ENCODE measurements around the gene LIG1. TPM values are rescaled to one million over a fixed set of nuclear protein-coding genes. Genes with fewer than 3 reads are reported as not detected.

LIG1 gene
- total and polyA plus RNA-seq, 2 of the 13 experiments (the other 11 are each of a cell fraction or from before 2014, with no cell fraction given) = 20.1 to 64.4 TPM

- TF ChIP-seq ZNF280B (CRISPR knock-in tag; IDR thresholded peaks at IDR 0.05; ENCODE audit: borderline replicate concordance) (peak; percentile 56; the same call in 1 of the 2 replicates), GATA4 (IDR thresholded peaks at IDR 0.05; ENCODE audit: borderline replicate concordance, low read depth) (no peak), SKIL (CRISPR knock-in tag; IDR thresholded peaks at IDR 0.05; ENCODE audit: borderline replicate concordance) (no peak), ZNF367 (CRISPR knock-in tag; IDR thresholded peaks at IDR 0.05; ENCODE audit: borderline replicate concordance) (no peak), ARID3A (IDR thresholded peaks at IDR 0.05; ENCODE audit: low read depth, low read length) (no peak), PREB (CRISPR knock-in tag; IDR thresholded peaks at IDR 0.05) (no peak), ZNF337 (CRISPR knock-in tag; IDR thresholded peaks at IDR 0.05; ENCODE audit: borderline replicate concordance, low read depth) (no peak), ESRRA (CRISPR knock-in tag; IDR thresholded peaks at IDR 0.05; ENCODE audit: low read depth) (no peak), RBM22 (optimal IDR thresholded peaks at IDR 0.05; ENCODE audit: low read length) (no peak), USF2 (IDR thresholded peaks at IDR 0.05; ENCODE audit: low read depth, low read length) (no peak), USF2 (CRISPR knock-in tag; IDR thresholded peaks at IDR 0.05; ENCODE audit: borderline replicate concordance) (no peak), ZNF597 (CRISPR knock-in tag; IDR thresholded peaks at IDR 0.05) (no peak), CREM (IDR thresholded peaks at IDR 0.05) (peak; percentile 45; the same call in 1 of the 2 replicates), CREM (CRISPR knock-in tag; IDR thresholded peaks at IDR 0.05) (no peak), CEBPB (IDR thresholded peaks at IDR 0.05; ENCODE audit: borderline replicate concordance, low read depth, low read length) (no peak), MIXL1 (CRISPR knock-in tag; IDR thresholded peaks at IDR 0.05) (no peak), E2F1 (CRISPR knock-in tag; IDR thresholded peaks at IDR 0.05) (peak; percentile 95)
These were observed 33.9 kb upstream of the LIG1 start (continued) for GRCh38 chr19:48203794-48204628.
